GM04504 (cell line): Measurements from ENCODE around the gene MLXIP.

Experiments used
- DNase-seq: peaks from one replicate; pipeline ENCODE4 v3.0.0-alpha.2; 2012; ENCODE audit warnings: low read depth

MLXIP gene

DNA sequence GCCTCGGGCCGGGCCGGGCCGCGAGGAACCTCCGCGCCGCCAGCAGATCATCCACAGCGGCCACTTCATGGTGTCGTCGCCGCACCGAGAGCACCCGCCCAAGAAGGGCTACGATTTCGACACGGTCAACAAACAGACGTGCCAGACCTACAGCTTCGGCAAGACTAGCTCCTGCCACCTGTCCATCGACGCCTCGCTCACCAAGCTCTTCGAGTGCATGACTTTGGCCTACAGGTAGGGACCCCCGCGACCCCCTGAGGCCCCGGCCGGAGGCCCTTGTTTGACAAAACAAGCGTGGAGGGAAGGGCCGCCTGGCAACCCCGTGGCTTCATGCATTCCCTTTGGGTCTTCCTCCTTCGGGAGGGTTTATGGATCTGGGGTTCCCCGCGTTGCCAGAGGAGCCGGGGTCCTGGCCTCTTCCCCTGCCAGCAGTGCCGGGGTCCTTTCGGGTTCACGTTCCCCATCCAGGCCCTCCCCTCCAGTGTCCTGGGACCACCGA, 526 bp downstream of the MLXIP start:
- DNase-seq, result no peak

DNA sequence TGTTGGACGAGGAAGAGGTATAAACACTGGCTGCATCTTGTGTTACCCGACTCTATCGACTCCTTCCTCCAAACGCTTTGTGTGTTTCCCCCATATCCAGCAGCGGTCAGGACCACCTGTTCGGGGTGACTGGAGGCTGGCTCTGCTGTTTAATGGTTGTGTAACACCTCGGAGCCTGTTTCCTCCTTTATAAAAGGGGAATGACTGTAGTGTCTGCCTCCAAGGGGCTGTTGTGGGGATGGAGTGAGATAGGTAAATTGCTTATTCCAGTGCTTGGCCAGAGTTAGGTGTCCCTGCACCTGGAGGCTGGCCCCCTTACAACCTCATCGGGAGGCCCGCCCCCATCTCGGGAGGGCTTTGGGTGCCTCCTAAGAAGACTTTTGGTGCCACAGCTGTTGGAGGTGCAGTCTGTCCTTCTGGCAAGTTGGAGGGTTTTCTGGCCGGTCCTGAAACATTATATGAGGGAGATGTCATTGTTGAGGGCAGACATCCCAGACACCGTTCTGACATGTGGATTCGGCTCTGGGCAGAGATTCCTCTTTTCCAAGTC, 1.1 kb downstream of the MLXIP start:
- no peak for DNase-seq

DNA sequence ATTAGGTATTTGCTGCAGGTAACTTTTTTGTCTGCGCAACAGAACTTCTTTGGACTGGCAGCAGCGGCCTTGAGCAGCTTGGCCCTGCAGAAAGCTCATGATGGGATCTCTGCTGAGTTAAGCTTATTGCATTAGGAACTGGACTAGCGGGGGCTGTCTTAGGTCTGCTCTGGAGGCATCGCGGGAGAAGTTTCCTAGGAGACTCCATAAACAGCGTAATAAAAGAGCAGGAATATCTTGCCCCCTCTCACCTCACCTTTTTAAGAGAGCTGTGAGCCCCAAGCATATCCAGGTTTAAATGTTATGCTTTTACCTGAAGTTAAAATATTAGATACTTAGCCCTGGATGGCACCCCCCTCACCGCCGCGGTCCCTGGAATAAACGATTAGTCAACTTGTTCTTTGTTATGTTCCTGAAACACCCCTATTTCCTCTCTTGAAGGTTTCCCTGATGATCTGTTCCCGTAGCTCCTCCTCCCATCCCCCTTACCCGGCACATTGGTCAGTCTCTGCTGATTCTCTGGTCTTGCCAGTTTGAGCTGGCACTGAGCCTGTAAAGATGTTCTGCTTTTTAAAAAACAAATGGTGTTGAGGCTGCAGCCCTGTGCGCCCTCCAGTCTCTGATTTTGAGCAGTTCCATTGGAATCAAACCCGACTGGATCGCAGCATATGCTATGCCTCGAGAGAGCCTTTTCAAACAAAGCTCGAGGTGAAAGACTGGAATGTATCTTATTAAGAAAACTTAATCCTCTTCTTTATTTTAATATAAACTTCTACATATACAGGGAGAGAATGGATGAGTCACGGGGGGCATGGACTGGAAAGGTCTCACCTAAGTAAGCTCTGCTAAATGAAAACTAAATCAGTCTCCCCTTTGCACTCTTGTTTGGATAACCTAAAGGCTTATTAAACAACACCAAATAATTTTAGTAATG, 1.9 kb downstream of the MLXIP start:
- peak; percentile 47 for DNase-seq

DNA sequence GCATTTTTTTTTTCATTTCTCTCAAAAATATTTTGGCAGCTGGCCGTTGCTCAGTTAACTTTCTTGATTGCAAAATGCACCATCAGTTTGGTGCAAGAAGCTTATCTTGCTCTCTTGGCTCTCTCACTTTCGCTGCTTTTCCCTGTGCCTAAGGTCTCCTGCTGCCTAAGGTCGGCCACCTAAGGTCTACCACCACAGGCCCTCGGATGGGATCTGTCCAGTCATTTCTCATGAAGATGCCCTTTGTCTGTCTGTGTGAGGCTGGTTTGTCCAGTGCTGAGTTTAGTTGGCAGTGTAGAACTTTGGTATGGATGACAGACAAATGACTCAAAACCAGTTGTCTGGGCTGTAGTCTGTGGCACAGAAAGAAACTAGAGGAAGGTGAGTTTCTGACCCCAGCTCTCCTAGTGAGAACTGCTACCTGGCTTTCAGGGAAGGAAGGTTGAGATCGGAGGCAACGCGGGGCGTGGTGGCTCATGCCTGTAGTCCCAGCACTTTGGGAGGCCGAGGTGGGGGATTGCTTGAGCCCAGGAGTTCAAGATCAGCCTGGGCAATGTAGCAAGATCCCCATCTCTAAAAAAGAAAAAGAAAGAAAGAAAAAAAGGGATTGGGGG, 2.6 kb downstream of the MLXIP start:
- no peak for DNase-seq

DNA sequence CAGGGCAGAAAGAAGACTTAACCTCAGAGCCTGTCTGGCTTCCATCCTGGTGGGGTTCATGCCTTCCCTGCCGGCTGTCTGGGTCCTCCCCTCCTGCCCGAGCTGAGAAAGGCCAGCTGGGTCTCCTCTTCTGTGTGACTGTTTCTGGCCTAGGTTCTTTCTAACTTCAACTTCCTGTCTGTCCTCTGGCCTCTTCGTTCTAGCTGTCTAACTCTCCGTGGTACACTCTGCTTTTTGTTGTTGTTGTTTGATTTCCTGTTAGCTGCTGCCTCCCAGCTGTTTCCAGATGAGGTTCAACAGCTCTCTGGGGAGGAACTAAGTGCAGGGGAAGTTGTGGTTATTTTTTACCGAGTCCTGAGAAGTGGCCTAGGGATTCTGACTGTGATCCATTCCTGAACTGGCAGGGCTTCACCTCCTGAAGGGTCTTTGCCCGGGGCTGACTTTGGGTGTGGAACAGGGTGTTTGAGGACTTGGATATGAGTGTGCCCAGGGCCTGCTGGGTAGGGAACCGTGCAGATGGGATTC, 3.2 kb downstream of the MLXIP start:
- no peak for DNase-seq

DNA sequence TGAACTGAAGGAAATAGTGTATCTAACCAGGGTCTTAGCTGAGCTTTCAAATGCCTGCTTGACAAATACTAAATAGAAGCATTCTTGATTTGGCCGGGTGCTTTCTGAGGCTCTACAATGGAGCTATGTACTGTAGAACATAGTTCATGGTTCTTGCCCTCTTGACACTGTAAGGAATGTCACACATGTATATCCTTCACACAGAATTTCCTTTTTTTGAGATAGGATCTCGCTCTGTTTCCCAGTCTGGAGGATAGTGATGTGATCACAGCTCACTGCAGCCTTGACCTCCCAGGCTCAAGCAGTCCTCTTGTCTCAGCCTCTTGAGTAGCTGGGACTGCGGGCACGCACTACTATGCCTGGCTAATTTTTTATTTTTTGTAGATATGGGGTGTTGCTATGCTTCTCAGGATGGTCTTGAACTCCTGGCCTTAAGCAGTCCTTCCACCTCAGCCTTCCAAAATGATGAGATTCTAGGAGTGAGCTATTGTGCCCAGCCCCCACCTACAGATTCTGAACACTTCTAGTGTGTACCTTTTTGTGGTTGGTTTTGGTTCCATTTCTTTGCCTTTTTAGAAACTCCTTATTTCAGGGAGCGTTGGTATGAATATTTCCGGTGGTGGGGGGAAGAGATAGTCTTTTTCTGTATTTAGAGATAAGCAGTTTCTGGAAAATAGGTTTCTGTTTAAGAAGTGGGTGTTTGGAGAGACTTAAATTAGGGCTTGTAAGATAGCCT, 4.2 kb downstream of the MLXIP start:
- no peak for DNase-seq

DNA sequence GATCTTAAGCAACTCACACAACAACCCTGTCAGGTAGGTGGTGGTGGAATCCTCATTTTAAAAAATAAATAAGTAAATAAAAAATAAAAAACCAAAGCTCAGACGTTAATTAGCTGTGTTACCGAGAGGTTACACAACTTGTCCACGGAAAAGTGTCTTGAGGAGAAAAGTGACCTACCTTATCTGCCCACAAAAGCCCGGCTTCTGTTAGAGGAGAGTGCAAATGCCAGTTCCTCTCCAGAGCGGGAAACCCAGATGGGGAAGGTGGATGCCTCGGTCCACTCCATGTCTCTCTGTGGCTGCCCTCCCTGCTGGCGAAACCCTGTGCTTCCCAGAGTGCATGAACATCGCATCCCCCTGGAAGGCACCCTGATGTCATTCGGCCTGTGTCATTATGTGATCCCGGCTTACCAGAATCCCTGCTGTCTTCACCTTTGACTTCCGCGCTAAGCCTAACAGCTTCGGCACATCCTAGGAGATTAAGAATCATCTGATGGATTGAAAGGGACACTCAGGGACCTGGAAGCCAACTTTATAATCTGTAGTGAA, 6.4 kb downstream of the MLXIP start:
- no peak for DNase-seq

DNA sequence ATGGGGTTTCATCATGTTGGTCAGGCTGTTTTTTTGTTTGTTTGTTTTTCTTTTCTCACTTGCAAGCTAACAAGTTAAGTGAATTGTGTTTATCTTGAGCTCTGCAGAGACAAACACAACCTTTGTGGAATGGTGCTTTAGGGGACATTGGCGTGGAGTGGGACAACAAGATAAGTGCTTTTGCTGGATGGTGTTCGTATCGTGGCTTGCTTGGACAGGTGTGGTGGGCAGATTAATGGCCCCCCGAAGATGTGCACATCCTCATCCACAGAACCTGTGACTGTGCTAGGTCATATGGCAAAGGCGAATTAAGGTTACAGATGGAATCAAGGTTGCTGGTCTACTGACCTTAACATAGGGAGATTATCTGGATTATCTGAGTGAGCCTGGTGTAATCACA, 7.0 kb downstream of the MLXIP start:
- DNase-seq, result no peak

DNA sequence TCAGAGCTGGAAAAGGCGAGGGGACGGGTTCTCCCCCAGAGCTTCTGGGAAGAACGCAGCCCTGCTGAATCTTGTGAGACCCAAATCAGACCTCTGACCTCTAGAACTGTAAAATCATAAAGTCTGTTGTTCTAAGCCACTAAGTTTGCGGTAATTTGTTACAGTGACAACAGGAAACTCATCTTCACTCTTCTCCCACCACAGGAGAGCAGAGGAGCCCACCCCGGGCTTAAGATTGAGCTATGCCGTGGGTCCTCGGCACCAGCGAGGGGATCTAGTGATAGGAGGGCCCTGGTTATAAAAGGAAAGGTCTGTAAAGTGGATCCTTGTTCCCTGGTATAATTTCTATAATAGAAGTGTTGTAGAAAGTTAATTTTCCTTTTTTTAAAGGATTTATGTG, 7.6 kb downstream of the MLXIP start:
- no peak for DNase-seq

DNA sequence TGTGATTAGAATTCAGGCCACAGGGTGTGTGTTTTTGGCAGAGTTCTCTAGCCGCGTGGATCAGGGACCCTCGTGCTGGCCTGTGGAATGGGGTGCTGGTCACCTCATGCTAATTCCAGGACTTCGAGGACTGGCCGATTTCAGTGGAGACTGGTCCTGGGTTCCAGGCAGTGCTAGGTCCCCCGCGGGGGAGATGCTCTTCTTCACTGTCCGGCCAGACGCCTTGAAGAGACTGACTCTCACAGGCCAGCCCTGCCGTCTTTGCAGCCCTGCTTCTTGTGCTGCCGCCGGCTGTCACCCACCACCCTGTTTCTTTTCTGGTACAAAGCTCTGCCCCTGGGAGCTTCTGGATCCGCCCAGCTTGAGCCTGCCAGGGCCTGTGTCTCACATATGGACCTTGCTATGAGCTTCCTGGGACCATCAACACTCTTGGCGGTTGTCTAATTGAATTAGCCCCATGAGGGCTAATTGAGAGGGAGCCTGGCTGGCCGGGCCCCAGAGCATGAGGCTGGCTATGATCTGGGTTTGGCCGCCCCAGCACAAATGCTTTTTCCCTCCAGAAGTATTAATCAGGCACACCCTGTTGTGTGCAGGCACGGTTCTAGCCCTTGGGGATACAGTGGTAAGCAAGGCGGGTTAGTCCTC, 8.2 kb downstream of the MLXIP start:
- DNase-seq, result no peak

DNA sequence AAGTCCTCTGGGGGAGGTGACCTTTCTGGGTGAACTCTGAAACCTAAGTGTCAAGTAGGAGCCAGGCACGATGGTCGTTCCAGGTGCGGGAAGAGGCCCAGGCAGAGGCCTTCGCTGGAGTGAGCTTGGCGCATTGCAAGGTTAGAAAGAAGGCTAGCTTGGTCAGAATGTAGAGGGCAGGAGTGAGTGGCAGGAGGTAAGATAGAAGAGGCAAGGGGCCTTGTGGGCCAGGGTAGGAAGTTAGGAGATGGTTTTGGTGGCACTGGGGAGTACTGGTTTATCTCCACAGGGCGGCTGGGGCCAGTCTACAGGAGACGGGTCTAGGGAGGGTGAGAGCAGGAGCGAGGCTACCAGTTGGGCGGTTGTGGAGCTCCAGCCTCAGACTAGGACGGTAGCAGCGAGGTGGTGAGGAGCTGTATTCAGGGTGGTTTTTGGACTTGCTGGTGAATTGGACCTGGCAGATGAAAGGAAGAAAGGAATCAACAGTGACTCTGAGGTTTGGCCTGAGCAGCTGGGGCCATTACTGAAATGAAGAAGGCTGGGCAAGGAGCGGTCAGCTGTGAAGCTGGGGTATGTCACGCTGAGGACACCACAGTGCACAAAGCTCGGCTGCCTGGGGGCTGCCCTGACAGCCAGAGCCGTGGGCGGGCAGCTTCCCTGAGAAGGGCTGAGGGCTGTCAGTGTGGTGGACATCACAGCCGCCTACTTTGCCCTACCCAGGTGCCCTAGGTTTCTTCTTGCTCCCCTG, 9.0 kb downstream of the MLXIP start:
- no peak for DNase-seq

DNA sequence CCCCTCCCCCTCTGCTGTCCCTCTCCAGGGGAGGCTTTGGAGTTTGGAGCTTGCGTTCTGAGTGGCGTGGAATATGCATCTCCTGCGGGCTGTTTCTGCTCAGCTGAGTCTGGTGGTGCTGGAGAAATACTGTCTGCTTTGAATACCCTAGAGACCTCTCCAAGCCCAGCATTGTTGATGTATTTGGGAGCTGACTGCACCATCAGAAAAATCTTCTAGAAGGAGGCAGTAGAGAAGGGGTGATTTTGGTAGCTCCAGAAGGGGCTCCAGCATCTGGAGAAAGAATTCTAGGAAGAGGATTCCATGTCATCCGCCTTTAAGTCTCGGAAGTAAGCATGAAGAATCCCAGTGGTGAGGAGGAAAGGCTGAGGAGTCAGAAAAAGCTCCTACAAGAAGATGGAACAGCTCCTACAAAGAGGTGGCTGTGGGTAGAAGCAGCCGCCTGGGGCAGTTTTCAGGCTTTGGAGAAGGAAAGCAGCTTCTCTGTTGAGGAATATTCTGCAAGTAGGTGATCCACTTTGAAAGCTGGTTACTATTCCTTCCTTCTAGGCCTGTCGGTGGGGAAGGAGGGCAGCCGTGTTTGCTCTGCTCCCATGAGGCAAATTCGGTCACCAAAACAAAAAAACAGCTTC, 9.7 kb downstream of the MLXIP start:
- no peak for DNase-seq

DNA sequence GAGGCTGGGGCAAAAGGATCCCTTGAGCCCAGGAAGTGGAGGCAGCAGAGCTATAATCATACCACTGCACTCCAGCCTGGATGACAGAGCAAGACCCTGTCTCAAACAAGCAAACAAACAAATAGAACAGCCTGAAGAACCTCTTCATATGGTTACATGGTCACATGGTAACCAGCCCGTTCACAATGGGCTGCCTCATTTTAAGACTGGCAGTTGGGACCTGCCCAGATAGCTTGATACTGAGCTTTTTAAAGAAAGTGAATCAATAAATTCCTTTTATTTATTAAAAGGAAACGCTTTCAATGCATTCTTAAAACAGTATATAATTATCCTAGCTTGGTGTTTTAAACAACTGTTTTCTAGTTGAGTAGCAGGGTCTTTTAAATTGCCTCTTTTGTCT, 10.5 kb downstream of the MLXIP start:
- no peak for DNase-seq

DNA sequence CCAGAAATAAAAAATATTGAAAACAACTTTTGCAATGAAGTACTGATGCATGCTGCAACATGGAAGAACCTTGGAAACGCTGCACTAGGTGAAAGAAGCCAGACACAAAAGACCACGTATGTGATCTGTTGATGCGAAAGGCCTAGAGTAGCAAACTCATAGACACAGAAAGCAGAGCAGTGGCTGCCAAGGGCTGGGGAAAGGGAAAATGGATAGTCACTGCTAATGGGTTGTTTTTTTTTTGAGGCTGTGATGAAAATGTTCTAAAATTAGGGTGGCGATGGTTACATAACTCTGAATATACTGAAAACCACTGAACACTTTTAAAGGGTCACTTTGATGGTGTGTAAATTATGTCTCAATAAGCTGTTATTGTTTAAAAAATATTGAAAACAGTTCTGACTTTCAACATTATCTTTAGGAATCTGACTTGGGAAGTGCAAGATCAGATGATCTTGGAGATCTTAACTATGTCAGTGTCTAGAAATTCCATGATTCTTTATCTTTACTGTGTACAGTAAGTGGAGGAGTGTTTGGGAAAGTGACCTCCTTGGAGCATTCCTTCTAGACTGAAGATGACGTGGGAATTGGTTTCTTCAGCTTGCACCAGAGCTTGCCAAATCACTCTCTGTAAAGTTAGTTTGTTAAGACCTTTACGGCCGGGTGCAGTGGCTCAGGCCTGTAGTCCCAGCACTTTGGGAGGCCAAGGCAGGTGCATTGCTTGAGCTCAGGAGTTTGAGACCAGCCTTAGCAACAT, 12.4 kb downstream of the MLXIP start:
- peak; percentile 79 for DNase-seq

DNA sequence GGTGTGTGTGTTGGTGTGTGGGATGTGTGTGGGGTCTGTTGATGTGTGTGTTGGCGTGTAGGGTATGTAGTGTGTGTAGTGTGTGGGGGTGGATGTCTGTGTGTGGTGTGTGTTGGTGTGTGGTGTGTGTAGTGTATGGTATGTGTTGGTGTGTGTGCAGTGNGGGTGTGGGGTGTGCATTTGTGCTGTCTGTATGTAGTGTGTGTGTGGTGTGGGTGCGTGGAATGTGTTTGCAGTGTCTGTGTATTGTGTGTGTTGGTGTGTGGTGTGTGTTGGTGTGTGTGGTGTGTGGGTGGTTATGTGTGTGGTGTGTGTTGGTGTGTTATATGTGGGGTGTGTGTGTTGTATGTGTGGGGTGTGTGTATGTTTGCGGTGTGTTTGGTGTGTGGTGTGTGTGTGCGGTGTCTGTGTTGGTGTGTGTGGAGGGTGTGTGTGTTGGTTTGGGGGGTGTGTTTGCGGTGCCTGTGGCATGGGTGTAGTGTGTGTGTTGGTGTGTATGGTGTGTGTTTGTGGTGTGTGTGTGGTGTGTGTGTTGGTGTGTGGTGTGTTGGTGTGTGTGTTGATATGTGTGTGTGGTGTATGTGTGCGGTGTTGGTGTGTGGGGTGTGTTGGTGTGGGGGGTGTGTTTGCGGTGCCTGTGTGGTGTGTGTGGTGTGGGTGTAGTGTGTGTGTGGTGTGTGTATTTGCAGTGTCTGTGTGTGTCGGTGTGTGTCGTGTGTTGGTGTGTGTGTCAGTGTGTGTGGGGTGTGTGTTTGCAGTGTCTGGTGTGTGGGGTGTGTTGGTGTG, 14.7 kb downstream of the MLXIP start:
- no peak for DNase-seq

DNA sequence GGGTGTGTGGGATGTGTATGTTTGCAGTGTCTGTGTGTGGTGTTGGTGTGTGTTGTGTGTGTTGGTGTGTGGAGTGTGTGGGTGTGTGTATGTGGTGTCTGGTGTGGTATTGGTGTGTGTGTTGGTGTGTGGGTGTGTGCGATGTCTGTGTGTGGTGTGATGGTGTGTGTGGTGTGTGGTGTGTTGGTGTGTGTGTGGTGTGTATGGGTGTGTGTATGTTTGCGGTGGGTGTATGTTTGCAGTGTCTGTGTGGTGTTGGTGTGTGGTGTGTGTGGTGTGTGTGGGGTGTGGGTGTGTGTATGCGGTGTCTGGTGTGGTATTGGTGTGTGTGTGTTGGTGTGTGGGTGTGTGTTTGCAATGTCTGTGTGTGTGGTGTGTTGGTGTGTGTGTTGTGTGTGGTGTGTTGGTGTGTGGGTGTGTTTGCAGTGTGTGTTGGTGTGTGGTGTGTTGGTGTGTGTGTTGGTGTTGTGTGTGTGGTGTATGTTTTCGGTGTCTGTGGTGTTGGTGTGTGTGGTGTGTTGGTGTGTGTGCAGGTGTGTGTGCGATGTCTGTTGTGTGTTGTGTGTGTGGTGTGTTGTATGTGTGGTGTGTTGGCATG, 15.7 kb downstream of the MLXIP start:
- no peak for DNase-seq

DNA sequence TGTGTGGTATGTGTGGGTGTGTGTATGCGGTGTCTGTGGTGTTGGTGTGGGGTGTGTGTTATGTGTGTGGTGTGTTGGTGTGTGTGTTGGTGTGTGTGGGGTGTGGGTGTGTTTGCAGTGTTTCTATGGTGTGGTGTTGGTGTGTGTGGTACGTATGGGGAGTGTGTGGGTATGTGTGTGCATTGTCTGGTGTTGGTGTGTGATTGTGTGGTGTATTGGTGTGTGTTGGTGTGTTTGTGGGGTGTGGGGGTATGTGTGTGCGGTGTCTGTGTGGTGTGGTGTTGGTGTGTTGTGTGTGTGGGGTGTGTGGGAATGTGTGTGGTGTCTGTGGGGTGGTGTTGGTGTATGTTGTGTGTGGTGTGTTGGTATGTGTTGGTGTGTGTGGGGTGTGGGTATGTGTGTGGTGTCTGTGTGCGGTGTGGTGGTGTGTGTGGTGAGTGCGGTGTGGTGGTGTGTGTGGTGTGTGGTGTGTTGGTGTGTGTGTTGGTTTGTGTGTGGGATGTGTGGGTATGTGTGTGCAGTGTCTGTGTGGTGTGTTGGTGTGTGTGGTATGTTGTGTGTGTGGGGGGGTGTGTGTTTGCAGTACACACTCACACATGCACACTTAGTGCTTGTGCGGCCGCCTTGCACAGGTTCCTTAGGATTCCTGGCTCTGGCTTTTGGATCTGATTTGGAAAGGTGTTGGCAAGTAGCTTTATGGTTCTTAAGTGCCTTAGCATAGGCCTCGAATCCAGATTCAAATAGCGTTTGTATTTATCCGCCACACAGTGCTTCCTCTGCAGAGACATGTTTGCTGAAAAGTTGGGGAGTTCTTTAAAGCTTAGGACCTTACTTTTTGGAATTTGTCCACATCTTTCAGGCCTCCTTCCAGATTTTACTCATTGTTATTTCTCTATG, 16.4 kb downstream of the MLXIP start:
- no peak for DNase-seq
